AG09319 (cell line): ENCODE results near the gene HNRNPH2.

Experiments used
- DNase-seq: peaks from one replicate; pipeline ENCODE4 v3.0.0-alpha.2; 2010; ENCODE audit warnings: low read depth; ENCODE audit errors: extremely low read depth
- CTCF ChIP-seq: IDR thresholded peaks from 2 replicates; pipeline ENCODE4 v1.5.1; 2011; ENCODE audit warnings: low read depth, mild to moderate bottlenecking, inconsistent platforms, low read length, moderate library complexity

Gene HNRNPH2

DNA sequence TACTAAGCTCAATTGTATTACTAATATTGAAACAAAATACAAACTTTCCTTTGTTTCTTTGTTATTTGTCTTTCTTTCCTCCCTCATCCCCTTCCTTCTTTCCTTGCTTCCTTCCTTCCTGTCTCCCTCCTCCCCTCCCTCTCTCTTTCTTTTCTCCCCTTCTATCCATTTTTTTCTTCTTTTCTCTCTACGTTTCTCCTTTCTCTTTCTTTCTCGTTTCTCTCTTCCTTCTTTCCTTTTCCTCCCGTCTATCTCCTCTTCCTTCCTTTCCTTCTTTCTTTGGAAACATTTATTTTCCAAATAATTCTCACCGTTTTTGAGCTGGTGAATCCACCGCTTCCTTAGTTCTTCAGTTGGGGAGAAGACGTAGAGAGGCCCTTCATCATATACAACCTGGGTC, 38.3 kb upstream of the HNRNPH2 start:
- no peak for TF ChIP-seq CTCF
- DNase-seq = no peak

GRCh38 chrX:101370888-101371504, 37.0 kb upstream of the HNRNPH2 start:
- DNase-seq = no peak
- no peak for TF ChIP-seq CTCF

- no peak for DNase-seq
- TF ChIP-seq CTCF = no peak
Observed at GRCh38 chrX:101377547-101377946, 30.5 kb upstream of the HNRNPH2 start.

DNA sequence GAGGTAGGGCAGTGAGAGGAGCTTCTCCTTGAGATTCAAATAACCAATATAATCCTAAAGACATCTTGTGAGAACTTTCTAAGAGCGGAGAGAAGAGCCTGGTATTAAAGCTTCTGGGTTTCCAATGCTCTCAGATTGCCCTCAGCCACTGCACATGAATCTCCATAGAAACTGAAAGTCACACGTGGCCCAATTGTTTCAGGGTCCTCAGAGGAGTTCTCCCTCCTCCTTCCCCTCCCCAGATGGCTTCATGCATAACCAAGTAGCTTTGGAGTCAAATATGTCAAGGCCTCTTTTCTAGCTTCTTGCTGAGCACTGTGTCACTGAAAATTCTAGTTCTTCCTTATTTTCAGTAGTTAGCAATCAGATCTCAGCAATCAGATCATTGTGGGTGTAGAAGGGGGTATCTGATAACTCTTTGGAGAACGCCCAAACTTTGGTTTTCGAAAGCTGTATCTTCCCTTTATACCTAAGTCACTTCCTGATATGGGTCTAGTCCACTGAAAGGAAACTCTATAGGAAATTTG, 24.3 kb upstream of the HNRNPH2 start:
- DNase-seq = no peak

DNA sequence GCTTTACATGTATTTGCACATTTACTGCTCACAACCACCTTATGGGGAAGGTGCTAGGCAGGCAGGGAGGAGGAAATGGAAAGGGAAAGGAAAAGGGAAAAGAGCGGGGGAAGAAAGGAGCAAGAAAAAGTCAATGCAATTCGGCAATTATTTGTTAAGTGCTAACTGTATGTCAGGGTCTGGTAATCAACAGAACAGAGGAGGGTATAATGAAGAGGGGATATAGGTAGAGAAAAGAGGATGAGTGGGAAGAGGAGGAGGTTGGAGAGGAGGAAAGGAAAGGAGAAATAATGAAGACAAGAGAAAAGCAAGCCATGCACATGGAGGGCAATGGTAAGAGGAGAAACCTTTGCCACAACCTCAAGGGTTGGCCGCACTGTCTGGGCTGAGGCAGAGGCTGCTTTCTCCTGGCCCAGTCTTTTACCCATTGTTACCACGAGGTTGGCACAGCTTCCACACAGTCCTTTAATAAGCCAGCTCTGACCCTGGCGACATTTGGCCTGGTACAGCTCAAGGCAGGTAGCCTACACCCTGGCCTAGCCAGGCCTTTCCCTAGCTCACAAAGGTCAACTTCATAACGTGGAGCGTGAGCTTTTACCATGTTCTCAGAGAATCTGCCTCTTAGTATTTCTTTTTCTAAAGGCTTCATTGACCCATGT, 22.9 kb upstream of the HNRNPH2 start:
- TF ChIP-seq CTCF = no peak
- DNase-seq = no peak

More for the DNA sequence above, 24.3 kb upstream of the HNRNPH2 start:
- no peak for TF ChIP-seq CTCF

DNA sequence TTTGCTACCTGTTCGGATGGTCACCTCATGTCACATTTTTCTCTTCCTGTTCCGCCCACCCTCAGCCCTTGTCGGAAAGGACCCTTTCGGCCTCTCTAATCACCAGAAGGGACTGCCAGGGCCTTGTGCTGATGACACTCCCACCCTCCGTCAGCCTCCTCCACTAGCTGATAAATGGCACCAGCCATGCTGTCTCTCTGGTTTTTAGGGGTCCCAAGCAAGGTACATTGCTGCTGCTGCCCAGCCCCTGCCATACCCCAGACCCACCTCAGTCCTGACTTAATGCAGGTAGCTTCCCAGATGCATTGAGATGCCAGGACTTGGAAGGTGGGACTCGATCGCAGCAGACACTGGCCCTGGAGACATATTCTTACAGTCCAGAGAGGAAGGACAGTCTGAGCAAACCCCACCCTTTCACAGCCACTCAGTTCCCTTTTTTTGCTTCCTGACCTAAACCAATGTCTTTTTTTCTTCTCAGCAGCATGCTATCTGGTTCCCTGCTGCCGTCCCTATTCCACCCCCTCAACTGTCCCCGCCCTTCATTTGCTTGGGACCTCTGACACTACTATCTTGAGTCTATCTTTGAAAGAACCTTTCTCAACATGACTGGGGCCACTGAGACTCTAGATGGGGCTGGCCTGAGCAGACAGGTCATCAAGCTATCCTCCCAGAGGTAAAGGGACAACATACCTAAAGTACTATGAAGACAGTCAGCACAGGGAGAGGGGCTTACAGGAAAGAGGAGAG, 22.1 kb upstream of the HNRNPH2 start, which contains the start of gene BTK:
TSS of gene BTK (minus strand) at position 397 of the 747 bp plus-strand sequence. CDS start 10,907 bp downstream, outside the sequence.
- no peak for DNase-seq
- no peak for TF ChIP-seq CTCF

DNA sequence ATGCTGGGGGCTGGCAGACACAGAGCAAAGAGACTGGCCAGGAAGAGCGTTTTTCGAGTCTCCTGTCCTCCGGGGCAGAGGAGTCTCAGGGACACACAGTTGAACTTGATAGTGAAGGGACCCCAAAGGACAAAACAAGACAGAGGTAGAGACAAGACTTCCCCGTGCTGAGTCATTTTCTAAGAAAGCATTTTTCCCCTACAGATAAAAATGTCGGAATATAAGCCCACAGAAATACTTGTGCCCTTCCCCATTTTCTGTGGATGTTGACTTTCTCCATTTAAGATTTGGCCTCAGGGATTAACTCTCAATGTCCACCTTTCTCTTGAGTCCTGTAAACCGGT, 21.5 kb upstream of the HNRNPH2 start:
- TF ChIP-seq CTCF = no peak
- no peak for DNase-seq
